ENCODE measurements around the gene OXT. TPM values are rescaled to one million over a fixed set of nuclear protein-coding genes. Genes with fewer than 3 reads are reported as not detected.
"Not testable (repeated sequence)": the region's sequence is repeated elsewhere in the genome, so short reads cannot be mapped to it uniquely, and the experiment has no call there.

The OXT gene
- total RNA-seq, 1 donor from 2014 or later = not detected

GRCh38 chr20:3047486-3048419, 23.7 kb upstream of the OXT start:
- no peak for DNase-seq (ENCODE audit: low spot score)

GRCh38 chr20:3051385-3052019, 19.9 kb upstream of the OXT start:
- DNase-seq (ENCODE audit: low spot score) = no peak

GRCh38 chr20:3059489-3059888, 11.9 kb upstream of the OXT start:
- DNase-seq (ENCODE audit: low spot score) = no peak

GRCh38 chr20:3064119-3064518, 7.3 kb upstream of the OXT start:
- DNase-seq (ENCODE audit: low spot score) = not testable (repeated sequence)

GRCh38 chr20:3067139-3068014, 4.0 kb upstream of the OXT start:
- DNase-seq (ENCODE audit: low spot score) = no peak

- DNase-seq (ENCODE audit: low spot score) = no peak
Observed at GRCh38 chr20:3068075-3068474, 3.3 kb upstream of the OXT start.

GRCh38 chr20:3068986-3069900, 2.2 kb upstream of the OXT start:
- DNase-seq (ENCODE audit: low spot score) = no peak

- no peak for DNase-seq (ENCODE audit: low spot score)
Observed at GRCh38 chr20:3070725-3071124, 695 bp upstream of the OXT start.

GRCh38 chr20:3071266-3071609, 182 bp upstream of the OXT start:
- no peak for DNase-seq (ENCODE audit: low spot score)

GRCh38 chr20:3072530-3073250, 1.3 kb downstream of the OXT start:
- DNase-seq (ENCODE audit: low spot score) = no peak

GRCh38 chr20:3073251-3073643, 1.8 kb downstream of the OXT start:
- not testable (repeated sequence) for DNase-seq (ENCODE audit: low spot score)

GRCh38 chr20:3074812-3075211, 3.4 kb downstream of the OXT start:
- DNase-seq (ENCODE audit: low spot score) = no peak

- not testable (repeated sequence) for DNase-seq (ENCODE audit: low spot score)
Observed at GRCh38 chr20:3075315-3075714, 3.9 kb downstream of the OXT start.

- DNase-seq (ENCODE audit: low spot score) = no peak
Observed at GRCh38 chr20:3077618-3078134, 6.3 kb downstream of the OXT start.

- DNase-seq (ENCODE audit: low spot score) = no peak
Observed at GRCh38 chr20:3080939-3081388, 9.5 kb downstream of the OXT start.

GRCh38 chr20:3081641-3082040, 10.2 kb downstream of the OXT start:
- DNase-seq (ENCODE audit: low spot score) = no peak

GRCh38 chr20:3082306-3082951, 11.0 kb downstream of the OXT start:
- no peak for DNase-seq (ENCODE audit: low spot score)

GRCh38 chr20:3082955-3083952, 11.8 kb downstream of the OXT start:
- DNase-seq (ENCODE audit: low spot score) = no peak

All from ureter (tissue), 1 donor.